ENCODE data around the gene SPACDR. TPM values are rescaled to one million over a fixed set of nuclear protein-coding genes. Genes with fewer than 3 reads are reported as not detected.
A peak's percentile ranks its signal among the peaks of the same experiment; 100 is the strongest.
"Not testable (repeated sequence)": the region's sequence is repeated elsewhere in the genome, so short reads cannot be mapped to it uniquely, and the experiment has no call there.

The SPACDR gene
- total RNA-seq, 4 donors from 2014 or later, result 1.4 to 22.1 (median 1.8) TPM; not detected in 1

DNA sequence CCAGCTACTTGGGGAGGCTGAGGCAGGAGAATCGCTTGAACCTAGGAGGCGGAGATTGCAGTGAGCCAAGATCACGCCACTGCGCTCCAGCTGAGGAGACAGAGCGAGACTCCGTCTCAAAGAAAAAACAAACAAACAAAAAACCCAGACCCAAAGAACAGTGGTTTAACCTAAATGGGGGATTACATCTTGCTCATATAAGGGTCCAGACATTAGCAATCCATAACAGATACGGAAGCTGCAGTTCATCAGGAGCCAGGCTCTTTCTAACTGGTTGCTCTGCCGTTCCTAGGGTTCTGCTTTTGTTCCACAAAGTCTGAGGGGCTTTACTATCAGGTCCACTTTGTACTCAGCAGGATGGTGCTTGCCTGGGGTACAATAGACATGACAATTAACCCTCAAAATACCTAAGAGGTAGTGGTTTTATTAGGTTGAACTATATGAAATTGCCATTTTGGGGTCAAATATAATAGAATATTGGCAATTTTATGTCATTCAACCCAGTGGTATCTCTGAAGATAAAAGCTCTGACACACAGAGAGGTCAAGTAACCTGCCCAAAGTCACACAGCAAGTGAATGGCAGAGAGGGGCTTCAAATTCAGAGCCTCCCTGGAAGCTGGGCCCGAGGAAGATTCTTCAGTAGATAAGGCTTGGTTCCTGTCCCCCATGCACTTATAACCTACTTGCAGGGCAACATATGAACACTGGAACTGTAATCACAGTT lies 41.0 kb upstream of the SPACDR start:
- DNase-seq, result no peak
- Histone ChIP-seq H3K9me3 (no peaks in the 10 kb centered on the region), H3K27me3 (no peaks in the 10 kb centered on the region), H3K4me1 (no peaks in the 10 kb centered on the region), H3K36me3 (no peaks in the 10 kb centered on the region), H3K27ac (no peak overlapping the region), H3K4me3 (no peak overlapping the region)
- intact Hi-C loops (cut with DNase I; ENCODE audit: low total_unique reads), result no loop called here
- no peak for TF ChIP-seq POLR2A (IDR thresholded peaks at IDR 0.05)

DNA sequence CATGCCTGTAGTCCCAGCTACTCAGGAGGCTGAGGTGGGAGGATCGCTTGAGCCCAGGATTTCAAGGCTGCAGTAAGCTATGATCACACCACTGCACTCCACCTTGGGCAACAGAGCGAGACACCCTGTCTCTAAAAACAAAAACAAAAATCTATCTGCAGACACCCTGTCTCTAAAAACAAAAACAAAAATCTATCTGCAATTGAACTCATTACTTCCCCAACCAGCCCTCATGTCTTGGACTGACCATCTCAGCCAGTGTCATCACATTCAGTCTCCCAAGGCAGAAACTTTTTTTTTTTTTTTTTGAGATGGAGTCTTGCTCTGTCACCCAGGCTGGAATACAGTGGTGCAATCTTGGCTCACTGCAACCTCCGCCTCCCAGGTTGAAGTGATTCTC lies 40.0 kb upstream of the SPACDR start:
- H3K27ac ChIP-seq, result peak overlapping the region; percentile 54 to 62
- H3K4me3 ChIP-seq; intact Hi-C loops (cut with DNase I; ENCODE audit: low total_unique reads); H3K36me3 ChIP-seq; DNase-seq; H3K9me3 ChIP-seq; H3K4me1 ChIP-seq; H3K27me3 ChIP-seq: not testable (repeated sequence)

- H3K4me3 ChIP-seq; intact Hi-C loops (cut with DNase I; ENCODE audit: low total_unique reads); H3K27me3 ChIP-seq; H3K9me3 ChIP-seq; H3K4me1 ChIP-seq; DNase-seq; H3K36me3 ChIP-seq: not testable (repeated sequence)
- peak overlapping the region in 1 of 2 donors; percentile 54 for H3K27ac ChIP-seq
These were observed 36.7 kb upstream of the SPACDR start for GRCh38 chr7:100500743-100501142.

DNA sequence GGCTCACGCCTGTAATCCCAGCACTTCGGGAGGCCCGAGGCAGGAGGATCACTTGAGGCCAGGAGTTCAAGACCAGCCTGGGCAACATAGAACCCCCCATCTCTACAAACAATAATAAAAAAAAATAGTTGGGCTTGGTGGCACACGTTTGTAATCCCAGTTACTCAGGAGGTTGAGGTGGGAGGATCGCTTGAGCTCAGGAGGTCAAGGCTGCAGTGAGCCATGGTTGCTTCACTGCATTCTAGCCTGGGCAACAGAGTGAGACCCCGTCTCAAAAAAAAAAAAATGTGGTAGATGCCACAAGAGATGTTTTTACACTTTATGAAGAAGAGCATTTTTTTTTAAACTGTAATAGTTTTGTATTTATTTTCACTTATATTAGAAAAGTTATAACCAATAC lies 32.4 kb upstream of the SPACDR start:
- Histone ChIP-seq H3K4me3 (no peak overlapping the region), H3K27me3 (no peaks in the 10 kb centered on the region), H3K36me3 (no peaks in the 10 kb centered on the region), H3K9me3 (no peaks in the 10 kb centered on the region), H3K4me1 (no peaks in the 10 kb centered on the region), H3K27ac (no peak overlapping the region)
- intact Hi-C loops (cut with DNase I; ENCODE audit: low total_unique reads), result no loop called here
- DNase-seq, result no peak
- TF ChIP-seq, protein P1, sequence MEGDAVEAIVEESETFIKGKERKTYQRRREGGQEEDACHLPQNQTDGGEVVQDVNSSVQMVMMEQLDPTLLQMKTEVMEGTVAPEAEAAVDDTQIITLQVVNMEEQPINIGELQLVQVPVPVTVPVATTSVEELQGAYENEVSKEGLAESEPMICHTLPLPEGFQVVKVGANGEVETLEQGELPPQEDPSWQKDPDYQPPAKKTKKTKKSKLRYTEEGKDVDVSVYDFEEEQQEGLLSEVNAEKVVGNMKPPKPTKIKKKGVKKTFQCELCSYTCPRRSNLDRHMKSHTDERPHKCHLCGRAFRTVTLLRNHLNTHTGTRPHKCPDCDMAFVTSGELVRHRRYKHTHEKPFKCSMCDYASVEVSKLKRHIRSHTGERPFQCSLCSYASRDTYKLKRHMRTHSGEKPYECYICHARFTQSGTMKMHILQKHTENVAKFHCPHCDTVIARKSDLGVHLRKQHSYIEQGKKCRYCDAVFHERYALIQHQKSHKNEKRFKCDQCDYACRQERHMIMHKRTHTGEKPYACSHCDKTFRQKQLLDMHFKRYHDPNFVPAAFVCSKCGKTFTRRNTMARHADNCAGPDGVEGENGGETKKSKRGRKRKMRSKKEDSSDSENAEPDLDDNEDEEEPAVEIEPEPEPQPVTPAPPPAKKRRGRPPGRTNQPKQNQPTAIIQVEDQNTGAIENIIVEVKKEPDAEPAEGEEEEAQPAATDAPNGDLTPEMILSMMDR (IDR thresholded peaks at IDR 0.05), result no peak
- no peak for TF ChIP-seq POLR2A (IDR thresholded peaks at IDR 0.05)

DNA sequence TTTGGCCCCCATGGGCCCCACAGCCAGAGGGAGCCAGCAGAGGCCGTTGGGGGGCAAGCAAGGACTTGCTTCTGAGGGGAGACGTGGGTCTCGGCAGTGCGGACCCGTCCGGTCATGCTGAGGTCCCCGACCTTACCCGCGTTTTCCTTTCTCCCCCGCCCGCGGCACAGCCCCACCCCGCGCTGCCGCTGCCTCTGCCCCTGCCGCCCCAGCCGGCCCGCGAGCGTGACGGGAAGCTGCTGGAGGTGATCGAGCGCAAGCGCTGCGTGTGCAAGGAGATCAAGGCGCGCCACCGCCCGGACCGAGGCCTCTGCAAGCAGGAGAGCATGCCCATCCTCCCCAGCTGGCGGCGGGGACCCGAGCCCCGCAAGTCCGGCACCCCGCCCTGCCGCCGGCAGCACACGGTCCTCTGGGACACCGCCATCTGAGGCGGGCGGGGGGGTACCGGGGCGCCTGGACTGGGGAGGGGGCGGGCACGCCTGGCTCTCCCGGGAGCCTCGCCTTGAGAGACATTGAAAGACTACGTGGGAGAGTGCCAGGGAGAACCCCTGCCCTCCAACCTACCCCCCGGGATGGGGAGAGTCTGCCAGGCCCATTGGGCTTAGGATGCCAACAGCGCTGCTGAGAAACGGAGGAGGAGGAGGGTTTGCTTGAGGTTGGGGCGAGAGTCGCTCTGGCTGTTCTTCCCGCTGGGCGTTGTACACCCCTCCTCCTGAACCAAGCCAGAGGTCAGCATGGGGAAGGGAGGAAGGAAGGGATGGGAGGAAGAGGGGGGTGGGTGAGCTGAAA lies 29.6 kb upstream of the SPACDR start:
- Histone ChIP-seq H3K36me3 (no peaks in the 10 kb centered on the region), H3K27ac (peak overlapping the region; percentile 61 to 70), H3K9me3 (no peaks in the 10 kb centered on the region), H3K4me1 (no peaks in the 10 kb centered on the region), H3K27me3 (no peaks in the 10 kb centered on the region), H3K4me3 (peak overlapping the region; percentile 13 to 21)
- intact Hi-C loops (cut with DNase I; ENCODE audit: low total_unique reads), result no loop called here
- TF ChIP-seq, protein P1 (IDR thresholded peaks at IDR 0.05), result no peak
- TF ChIP-seq POLR2A (IDR thresholded peaks at IDR 0.05), result no peak
- peak in 1 of 2 donors; percentile 45 for DNase-seq

DNA sequence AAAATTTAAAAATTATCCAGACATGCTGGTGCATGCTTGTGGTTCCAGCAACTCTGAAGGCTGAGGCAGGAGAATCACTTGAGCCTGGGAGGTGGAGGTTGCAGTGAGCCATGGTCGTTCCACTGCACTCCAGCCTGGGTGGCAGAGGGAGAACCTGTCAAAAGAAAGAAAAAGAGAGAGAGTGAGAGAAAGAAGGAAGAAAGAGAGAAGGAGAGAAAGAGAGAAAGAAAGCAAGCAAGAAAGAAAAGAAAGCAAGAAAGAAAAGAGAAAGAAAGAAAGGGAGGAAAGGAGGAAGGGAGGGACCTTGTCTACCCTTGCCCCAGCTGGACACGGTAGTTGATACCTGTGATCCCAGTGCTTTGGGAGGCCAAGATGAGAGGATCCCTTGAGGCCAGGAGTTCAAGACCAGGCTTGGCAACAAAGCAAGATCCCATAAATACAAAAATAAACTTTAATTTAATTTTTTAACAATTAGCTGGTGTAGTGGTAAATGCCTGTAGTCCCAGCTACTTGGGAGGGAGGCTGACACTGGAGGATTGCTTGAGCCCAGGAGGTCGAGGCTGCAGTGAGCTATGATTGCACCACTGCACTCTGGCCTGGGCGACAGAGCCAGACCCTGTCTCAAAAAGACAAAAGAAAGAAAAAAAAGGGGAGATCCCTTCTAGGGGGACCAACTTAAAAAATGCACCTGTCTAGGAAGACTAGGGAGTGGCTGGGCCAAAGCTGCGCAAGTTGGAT lies 28.8 kb upstream of the SPACDR start:
- peak overlapping the region; percentile 13 to 21 for H3K4me3 ChIP-seq
- H3K9me3 ChIP-seq, result no peaks in the 10 kb centered on the region
- H3K36me3 ChIP-seq, result no peaks in the 10 kb centered on the region
- H3K27me3 ChIP-seq, result no peaks in the 10 kb centered on the region
- peak overlapping the region; percentile 61 to 70 for H3K27ac ChIP-seq
- intact Hi-C loops (cut with DNase I; ENCODE audit: low total_unique reads), result no loop called here
- no peak for DNase-seq
- no peaks in the 10 kb centered on the region for H3K4me1 ChIP-seq
- TF ChIP-seq POLR2A (IDR thresholded peaks at IDR 0.05), result no peak
- TF ChIP-seq, protein P1 (IDR thresholded peaks at IDR 0.05), result no peak
